Erythroblast (primary cell): ENCODE data around the gene SAT2.
A peak's percentile ranks its signal among the peaks of the same experiment; 100 is the strongest.

Experiments used
- DNase-seq, 2 experiments: peaks; one replicate each; lab custom pipeline; 2025; lab: John Stamatoyannopoulos, UW
- GATA1 ChIP-seq: IDR thresholded peaks from 2 replicates; pipeline ENCODE4 v1.6.1; 2011; ENCODE audit warnings: low read depth, mild to moderate bottlenecking, control low read depth, low read length, moderate library complexity
- POLR2A ChIP-seq: IDR thresholded peaks from 2 replicates; pipeline ENCODE4 v1.6.1; 2011; ENCODE audit warnings: mild to moderate bottlenecking, low read length

The SAT2 gene

GRCh38 chr17:7590743-7591142 lies 36.9 kb downstream of the SAT2 start:
- TF ChIP-seq POLR2A: no peak
- DNase-seq: no peak

GRCh38 chr17:7589891-7590691 lies 37.5 kb downstream of the SAT2 start, which contains the start of gene SOX15:
TSS of gene SOX15 (minus strand) at chr17:7590094. CDS start at chr17:7589676, 418 bp downstream.
- no peak for DNase-seq
- TF ChIP-seq POLR2A (no peak), GATA1 (no peak)

DNA sequence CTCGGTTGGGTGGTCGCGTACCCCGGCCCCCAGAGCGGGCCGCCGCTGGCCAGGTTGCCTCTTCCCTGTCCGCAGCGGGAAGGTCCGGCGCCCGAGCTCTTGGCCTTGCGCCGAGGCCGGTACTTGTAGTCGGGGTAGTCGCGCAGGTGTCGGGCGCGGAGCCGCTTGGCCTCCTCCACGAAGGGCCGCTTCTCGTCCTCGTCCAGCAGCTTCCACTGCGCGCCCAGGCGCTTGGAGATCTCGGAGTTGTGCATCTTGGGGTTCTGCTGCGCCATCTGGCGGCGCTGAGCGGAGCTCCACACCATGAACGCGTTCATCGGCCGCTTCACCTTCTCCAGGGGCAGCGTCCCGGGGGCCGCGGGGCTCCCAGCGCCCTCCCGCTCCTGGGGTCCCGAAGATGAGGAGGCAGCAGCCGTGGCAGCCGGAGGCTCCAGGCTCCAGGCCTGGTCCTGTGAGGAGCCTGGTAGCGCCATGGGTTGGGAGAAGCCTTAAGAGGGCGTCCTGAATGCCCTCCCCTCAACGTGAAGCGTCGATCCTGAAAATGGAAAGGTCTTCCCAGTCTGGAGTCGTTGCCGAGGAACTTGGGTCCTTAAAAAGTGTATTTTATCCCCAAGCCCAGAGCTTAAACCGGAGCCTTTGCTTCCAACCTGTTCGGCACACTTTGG lies 38.3 kb downstream of the SAT2 start:
- DNase-seq: peak; percentile 88 to 91
- TF ChIP-seq GATA1: no peak
- TF ChIP-seq POLR2A: peak; percentile 27

DNA sequence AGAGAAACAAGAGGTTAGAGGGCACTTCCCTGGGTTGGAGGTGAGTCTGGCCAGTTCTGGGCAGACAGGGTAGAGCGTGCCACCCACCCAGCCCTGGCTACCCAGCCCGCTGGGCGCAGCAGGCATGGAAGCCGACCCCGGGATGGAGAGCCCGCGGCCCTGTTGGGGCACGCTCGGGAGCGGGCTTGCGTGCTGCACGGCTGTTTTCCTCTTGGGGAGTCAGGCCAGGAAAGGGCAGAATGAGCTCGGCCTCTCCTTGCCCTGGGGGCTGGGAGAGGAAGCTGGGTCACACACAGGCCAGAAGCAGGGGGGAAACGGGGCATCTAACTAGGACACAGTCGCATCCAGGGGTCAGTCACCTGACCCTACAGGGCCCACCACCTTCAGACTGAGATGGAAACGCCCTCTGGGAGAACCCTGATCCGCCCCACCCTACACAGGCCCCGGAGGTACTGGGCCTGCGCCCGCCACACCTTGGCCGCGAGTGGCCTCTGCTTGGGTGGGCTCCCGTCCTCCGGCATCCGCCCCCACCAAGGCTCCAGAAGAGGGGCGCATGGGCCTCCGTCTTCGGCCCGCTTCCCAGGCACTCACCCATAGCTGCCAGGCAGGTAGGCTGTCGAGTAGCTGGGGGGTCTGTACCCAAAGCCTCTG lies 38.9 kb downstream of the SAT2 start:
- TF ChIP-seq POLR2A (no peak), GATA1 (no peak)
- no peak for DNase-seq

- no peak for TF ChIP-seq GATA1
- TF ChIP-seq POLR2A: no peak
- peak; percentile 50 to 64 for DNase-seq
Observed at GRCh38 chr17:7587420-7588151, 40.0 kb downstream of the SAT2 start.

DNA sequence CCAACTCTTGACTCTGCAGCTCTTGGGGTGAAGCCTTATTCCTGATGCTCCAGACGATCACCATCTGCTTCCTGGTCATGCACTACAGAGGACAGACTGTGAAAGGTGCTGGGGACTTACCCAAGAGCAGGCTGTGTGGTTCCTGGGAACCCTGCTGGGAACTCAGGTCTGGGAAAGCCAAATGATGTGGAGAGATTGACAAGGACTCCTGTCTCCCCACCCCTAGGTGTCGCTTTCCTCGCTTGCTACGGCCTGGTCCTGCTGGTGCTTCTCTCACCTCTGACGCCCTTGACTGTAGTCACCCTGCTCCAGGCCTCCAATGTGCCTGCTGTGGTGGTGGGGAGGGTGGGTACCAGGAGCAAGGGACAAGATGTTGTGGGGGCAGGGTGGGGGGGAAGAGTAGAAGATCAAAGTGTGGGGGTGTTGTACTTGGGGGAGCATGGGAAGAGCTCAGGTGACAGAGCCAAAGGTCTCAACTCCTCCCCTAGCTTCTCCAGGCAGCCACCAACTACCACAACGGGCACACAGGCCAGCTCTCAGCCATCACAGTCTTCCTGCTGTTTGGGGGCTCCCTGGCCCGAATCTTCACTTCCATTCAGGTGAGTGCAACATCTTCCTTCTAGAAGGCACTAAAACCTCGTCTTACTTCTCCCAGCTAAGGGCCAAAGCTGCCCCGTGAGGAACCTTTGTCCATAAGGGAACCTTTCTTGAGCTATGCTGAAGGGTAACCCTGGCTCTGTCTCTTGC lies 40.8 kb downstream of the SAT2 start:
- DNase-seq: peak; percentile 48 to 50
- TF ChIP-seq GATA1: no peak
- no peak for TF ChIP-seq POLR2A

DNA sequence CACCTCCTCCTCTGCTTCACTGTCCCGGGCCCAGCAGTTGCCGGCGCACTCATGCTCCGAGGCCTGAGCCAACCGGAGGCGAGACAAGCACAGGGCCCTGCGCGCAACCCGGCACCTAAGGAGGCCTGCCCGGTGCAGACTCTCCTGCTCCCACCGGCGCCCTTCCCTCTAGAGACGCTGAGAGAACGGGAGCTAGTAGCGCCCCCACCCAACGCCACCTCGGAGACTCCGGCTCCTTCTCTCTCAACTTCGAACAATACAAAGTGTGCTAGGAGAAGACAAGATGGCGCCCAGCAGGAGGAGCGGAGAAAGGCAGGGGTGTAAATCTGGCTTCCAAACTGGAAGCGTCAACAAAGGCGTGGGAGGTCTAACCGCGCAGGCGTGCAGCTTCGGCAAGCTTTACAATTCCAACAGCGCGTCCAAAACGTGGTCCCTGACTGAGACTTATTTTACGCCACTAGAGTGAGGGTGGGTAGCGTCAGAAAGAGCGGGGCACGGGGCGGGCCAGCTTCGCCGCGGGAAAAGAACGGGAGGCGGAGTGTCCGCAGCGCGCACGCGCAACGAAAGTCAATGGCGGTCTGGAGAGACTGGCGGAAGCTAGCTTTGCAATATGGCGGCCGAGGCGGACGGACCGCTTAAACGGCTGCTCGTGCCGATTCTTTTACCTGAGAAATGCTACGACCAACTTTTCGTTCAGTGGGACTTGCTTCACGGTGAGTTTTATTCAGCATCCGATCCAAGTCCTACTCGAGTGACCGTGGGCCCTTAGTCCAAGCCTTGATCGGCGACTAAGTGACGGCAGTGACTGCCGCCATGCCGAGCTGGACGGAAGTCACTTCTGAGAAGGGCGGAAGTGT lies 44.1 kb downstream of the SAT2 start, which contains the start of gene MPDU1:
TSS of gene MPDU1 (plus strand) at position 600 of the 857 bp plus-strand sequence. CDS start at position 611, 11 bp downstream.
- TF ChIP-seq POLR2A: peak; percentile 97
- no peak for TF ChIP-seq GATA1
- DNase-seq: peak; percentile 98

DNA sequence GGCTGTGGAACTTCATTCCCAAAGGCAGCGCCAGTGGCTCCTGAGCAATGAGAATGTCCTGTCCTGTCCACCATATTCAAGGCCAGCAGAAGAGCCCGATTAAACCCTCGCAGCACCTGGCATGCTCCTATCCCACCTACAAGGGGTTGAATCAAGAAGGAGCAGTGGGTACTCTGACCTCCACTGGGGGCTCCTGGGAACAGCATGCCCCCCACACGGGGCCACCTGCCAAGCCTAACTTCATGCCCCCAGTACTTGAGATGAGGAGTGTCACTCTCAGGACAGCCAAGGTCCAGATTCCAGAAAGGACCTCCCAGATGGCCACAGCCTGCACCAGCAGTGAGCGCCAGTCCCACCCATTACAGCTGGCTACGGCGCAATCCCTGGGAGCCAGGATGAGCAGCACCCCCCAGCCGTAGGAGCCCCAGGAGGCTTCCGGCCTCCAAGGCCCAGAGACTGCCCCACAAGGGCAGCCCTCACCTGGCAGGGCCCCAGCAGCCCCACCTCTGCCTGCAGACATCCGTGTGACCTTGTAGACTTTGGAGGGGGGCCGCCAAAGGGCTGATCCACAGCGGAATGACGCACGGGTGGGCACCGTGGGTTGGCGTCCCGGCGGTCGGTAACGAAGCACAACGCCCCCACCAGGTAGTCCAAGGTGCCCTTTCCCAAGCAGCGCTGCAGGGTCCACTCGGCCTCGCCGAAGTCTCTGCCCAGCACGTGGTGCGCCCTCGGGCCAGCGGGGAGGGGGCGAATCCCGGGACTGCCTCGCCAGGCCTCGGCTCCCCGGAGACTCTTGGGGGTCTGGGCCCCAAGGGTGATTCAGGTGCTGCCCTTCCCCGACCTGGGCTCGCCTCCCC lies 45.0 kb downstream of the SAT2 start:
- TF ChIP-seq GATA1 (no peak), POLR2A (no peak)
- no peak for DNase-seq

GRCh38 chr17:7580604-7581575 lies 46.7 kb downstream of the SAT2 start:
- no peak for TF ChIP-seq POLR2A
- DNase-seq: peak; percentile 60 to 68

- peak in 1 of 2 experiments; percentile 54 for DNase-seq
- no peak for TF ChIP-seq GATA1
- TF ChIP-seq POLR2A: no peak
Observed at GRCh38 chr17:7579834-7580603, 47.6 kb downstream of the SAT2 start.
